GM12872 (cell line): Measurements from ENCODE around the gene ZNF277.

ENCODE experiments used
- CTCF ChIP-seq: IDR thresholded peaks from 3 replicates; pipeline ENCODE4 v1.5.1; 2011; ENCODE audit warnings: low read depth, mild to moderate bottlenecking, low read length, moderate library complexity; ENCODE audit not compliant: insufficient read depth

ZNF277 gene

GRCh38 chr7:112225006-112225405 lies 18.5 kb downstream of the ZNF277 start:
- TF ChIP-seq CTCF = no peak

GRCh38 chr7:112226701-112227276 lies 20.3 kb downstream of the ZNF277 start:
- TF ChIP-seq CTCF = no peak

- TF ChIP-seq CTCF = no peak
Measured at GRCh38 chr7:112228632-112229031, 22.1 kb downstream of the ZNF277 start.

GRCh38 chr7:112232212-112232978 lies 25.9 kb downstream of the ZNF277 start:
- TF ChIP-seq CTCF = no peak

- no peak for TF ChIP-seq CTCF
Measured at GRCh38 chr7:112233048-112233697, 26.7 kb downstream of the ZNF277 start.

GRCh38 chr7:112234147-112234546 lies 27.7 kb downstream of the ZNF277 start:
- no peak for TF ChIP-seq CTCF

- no peak for TF ChIP-seq CTCF
Measured at GRCh38 chr7:112236597-112236996, 30.1 kb downstream of the ZNF277 start.
